ENCODE results near the gene ZNF831.

Gene ZNF831

DNA sequence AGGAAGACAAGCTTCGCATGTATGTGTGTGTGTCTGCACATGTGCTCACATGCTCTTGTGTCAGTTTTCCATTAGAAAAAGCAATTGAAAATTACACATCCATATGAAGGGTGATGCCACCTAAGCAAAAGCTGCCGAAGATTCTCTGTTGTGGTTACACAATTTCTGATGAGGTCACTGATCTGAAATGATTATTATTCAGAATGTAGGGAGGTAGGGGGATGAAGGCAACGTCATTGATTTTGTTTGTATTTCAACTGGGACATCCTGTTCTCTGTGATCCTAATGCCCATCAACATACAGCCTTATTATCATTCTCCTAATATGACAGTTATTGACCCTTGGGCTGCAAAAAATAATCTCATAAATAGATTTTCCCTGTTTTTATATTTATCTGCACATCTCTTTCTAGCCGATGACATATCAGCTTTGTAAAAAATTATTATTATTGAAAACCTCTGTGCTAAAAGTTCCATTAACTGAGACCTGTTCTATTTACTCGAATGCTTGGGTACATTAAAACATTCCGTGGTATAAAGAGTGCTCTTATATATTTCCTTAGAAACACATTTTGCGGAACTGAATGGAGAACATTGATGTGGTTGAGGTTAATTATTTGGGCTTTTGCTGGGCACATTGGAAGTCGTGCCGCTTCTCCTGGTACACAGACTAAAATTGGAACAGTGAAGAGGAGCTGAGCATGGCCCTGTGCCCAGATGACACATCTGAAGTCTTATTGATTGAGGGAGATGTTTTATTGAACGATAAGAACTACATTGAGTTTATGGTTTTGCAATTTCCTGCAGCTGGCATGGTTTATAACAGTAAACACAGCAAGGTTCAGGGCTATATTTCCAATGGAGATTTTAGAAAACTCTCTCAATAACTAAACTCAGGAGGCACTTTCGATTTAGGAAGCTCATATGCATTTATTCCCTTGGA, 51.3 kb downstream of the ZNF831 start:
- no peak for DNase-seq (ENCODE audit: low read depth)

DNA sequence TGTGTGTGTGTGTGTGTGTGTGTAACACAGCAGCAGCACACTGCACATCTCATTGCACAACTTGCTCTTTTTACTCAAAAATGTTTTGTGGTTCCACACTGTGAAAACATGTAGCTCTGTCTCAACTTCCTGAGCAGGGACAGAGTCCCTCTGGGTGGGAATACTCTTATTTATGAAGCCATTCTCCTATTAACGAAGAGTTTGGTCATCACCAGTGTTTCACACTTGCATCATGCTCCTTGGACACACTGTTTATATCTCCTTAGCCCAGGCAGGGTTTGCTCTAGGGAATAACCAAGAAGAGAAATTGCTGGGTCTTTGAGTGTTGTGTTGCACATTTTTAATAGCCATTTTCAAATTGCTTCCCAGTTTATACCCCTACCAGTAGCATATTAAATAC, 53.6 kb downstream of the ZNF831 start:
- no peak for DNase-seq (ENCODE audit: low read depth)

DNA sequence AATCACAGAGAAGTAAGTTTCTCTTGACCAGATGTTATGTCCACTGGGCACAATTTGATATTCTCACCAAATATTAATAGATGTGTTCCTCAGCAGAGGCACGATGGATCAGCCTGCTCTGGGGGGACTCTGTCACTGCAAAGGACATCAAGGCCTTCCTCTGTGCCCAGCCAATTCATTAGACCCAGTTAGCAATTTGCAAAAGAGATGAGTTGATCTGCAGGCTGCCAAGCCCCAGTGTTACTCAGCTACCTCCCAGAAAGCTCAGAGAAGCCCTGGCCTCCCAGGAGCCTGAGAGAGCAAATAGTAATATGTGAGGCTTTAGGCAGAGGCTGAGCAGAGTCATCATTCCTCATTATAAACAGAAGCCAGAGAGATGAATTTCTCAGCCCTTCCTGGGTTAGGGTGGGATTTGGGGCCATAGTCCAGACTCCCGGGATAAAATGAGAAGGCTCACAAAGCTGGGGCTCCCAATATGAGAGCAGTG, 54.2 kb downstream of the ZNF831 start:
- DNase-seq (ENCODE audit: low read depth) = no peak

DNA sequence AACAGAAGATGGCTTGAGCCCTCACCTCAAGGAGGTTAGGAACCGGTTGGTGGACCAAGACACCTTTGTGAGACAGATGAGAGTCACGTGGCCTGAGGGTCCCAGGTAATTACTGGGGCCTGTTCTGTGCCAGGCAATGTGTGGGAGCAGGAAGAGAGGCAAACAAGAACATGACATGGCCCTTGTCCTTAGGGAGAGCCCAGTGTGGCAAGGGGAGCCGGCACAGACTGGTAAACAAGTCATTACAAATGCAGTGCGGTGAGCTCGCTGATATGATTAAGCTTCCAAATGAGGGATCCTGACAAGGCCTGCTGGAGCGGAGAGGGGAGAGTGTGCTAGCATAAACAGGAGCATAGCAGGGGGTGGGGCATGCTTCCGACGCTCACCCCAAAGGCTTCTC, 55.6 kb downstream of the ZNF831 start:
- DNase-seq (ENCODE audit: low read depth) = no peak

DNA sequence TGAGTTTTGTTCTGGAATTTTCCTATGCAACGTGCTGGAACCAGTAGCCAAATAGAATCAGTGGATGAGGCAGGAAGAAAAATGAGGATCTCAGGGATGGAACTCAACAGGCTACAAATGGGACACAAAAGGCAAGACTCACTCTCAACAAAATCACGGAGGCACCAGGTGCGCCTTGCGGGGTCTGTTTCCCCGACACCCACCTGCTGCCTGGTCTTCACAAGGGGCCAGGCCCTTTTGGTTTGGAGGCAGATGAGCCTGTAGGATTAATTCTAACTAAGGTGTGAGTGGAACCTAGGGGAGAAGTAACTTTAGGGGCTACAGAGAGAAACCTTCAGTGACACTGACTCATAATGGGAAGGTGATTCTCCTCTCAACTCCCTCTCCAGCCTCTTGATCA, 56.5 kb downstream of the ZNF831 start:
- no peak for DNase-seq (ENCODE audit: low read depth)

DNA sequence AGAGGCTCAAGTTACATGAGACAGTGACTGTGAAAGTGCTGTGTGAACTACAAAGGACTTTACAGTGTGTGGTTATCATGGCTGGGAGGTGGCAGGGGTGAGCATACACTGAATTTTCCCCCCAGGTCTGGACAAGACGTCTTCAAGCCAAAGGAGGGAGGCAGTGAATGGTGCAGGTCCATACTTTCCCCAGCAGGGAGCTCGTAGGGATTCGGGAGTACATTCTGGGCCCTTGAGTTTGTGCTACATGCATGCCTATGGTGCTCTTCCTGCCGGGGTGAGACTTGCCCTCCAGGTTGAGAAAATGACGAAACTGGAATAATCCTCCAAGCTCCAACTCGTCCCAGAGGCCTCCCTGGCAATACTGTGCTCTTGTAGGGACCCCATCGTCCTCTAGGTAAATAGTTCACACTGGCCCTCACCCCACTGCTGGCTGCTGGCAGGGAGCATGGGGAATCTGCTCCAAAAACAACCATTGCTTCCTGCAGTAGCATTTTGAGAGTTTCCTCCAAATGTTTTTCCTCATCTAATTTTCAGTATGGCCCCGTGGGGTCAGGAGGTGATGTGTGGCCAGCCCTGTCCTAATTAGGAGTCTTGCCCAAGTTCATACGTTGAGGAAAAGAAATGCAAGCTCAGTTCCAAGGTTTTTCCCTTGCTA, 57.6 kb downstream of the ZNF831 start:
- no peak for DNase-seq (ENCODE audit: low read depth)

DNA sequence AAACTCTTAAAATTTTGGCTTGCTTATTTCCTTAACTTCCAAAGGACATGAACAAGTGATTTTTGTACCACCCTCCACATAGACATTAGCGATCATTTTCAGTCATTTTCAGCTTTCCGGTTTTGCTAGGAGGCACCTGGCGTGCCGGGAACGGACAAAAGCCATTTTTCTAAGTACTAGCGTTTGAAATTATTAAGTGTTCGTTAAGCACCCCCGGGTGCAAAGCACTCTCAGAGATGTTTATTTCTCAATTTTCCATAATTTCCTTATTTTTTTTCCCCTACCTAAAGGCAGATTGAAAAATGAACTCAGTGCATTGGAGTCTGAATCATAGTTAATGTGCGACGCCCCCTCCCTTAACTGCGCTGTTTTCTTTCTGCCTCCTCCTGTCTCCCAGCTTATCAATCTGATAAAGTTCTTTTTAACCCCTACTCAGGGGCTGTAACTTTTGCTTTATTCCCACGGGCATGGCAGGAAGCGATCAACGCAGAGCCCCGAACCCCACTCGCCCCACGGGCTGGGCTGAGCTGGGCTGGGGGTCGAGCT, 58.2 kb downstream of the ZNF831 start:
- no peak for DNase-seq (ENCODE audit: low read depth)

DNA sequence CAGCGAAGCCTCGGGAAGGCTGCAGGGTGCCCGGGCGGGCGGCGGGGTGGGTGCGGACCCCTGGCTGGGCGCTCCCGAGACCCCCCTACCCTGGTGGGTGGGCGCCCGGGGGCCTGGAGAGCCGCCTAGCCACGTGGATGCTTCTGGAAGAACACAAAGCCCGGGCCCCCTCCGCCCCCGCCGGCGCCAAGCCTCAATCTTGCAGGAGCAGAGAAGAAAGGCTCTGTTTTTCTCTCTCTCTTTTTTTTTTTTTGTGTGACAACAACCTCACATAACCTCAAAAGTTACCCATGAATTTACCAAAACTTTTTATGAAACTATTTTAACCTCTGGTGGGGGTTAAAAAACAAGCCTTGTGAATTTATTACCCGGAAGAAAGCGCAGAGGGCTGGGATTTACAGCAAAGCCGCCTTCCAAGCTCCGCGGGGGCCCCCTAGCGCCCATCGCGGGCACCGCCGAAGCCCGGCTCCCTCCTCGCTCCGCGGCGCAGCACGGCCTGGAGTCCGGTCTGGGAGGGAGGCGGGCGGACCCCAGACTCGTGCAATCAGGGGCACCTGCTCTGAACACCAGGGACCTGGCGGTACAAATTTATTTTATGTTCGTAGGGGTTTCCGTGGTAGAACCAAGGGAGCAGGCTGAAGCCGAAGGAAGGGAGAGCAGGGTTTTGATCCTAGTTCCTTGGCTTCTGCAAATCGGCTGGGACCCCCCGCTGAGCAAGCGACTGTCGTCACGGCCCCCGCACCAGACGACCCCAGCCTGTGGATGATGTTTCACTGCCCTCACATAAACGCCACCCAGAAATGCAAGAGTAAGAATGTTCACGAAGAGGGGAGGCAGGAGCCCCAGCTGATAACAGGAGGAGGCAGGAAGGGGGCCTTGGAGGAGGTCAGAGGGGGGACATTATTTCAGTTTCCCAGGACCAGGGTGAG, 58.9 kb downstream of the ZNF831 start:
- DNase-seq (ENCODE audit: low read depth) = peak; percentile 61

DNA sequence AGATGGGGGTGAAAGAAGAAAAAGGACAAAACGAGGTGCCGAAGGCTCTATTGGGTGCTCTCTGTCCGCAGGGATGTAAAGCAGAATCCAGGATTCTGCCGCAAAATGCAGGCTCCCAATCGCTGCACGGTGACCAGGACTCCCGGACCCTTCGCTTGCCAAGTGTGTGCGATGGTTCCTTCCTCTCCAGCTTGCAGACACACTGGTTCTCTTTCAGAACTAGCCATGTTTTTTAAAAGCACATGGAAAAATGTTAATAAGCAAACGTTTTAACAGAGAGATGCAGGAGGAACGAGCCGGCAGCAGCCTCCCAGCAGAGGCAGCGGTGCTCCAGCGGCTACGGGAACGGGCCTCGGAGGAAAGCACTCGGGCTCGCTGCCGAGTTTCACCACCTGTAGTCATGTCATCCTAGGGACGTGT, 59.6 kb downstream of the ZNF831 start:
- no peak for DNase-seq (ENCODE audit: low read depth)

DNA sequence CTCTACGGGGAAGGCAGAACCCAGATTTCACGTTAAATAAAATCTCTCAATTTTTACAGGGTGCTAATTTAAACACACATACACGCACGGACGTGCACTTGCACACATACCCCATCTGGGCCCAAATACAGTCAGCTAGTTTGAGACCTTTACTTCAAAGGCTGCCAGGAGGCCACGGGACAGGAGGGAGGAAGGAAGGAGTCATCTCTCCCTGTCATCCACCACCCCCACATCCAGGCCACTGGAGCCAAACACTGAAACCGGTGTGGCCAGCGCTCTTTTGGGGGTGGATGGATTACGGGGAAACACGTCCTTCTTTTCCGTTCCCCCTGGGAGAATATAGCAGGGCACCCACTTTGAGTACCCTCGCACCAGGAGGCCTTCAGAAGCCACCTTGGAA, 60.1 kb downstream of the ZNF831 start:
- DNase-seq (ENCODE audit: low read depth) = no peak

DNA sequence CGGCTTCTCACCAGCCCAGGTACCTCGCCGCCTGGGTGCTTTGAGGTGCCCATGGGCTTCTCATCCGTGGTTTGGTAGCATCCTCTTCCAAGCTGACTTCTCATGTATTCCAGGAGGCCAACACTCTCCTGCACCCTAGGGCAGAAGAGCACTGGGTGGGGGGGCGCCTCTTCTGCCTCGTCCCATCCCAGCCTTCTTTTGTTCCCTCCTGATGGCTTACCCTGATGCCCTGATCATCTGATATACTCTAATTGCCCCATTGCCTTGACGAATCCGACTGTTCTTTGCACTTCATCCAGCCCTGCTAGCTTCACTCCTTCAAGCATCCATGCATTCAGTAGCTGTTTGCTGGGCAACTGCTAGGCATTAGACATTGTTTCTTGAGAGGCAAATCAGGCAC, 60.6 kb downstream of the ZNF831 start:
- no peak for DNase-seq (ENCODE audit: low read depth)

DNA sequence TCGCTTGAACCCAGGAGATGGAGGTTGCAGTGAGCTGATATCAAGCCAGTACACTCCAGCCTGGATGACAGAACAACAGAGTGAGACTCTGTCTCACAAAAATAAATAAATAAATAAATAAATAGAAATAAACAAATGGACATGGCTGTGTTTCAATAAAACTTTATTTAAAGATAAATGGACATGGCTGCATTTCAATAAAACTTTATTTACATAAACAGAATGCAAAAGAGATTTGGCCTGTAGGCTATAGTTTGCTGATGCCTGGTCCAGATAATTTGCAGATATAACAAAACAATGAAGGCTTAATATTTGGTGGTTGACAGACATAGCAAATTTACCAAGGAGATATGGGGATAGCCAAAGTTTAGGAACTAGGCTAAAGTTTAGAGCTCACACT, 66.8 kb downstream of the ZNF831 start:
- DNase-seq (ENCODE audit: low read depth) = no peak

DNA sequence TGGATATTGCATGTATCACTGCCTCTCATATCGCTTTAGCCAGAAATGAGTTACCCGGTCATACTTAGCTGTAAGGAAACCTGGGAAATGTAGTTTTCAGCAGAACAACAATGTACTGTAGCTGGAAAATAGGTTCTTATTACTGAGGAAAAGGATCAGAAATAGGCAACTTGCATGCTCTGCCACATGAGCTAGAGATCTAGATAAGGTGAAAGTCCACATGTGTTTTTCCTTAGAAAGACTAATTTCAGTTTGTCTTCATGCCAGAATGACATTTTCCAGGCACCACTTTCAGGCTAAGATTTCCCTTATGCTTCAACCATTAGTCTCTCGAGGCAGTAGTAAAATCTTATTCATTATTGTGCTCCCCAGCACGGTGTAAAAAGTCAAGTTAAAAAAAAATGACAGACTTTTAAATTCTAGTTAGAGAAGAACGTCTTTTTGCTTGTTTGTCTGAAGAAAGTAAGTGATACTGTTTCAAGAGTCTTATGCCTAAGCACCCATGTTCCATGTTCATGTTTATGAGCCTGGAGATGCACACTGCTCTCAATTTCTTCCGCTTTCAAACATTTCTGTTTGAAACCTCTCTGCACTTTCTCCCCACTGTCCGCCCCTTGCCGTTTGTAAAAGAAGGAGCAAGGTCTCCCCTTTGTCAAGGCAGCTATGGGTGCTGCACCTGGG, 67.6 kb downstream of the ZNF831 start:
- DNase-seq (ENCODE audit: low read depth) = no peak

DNA sequence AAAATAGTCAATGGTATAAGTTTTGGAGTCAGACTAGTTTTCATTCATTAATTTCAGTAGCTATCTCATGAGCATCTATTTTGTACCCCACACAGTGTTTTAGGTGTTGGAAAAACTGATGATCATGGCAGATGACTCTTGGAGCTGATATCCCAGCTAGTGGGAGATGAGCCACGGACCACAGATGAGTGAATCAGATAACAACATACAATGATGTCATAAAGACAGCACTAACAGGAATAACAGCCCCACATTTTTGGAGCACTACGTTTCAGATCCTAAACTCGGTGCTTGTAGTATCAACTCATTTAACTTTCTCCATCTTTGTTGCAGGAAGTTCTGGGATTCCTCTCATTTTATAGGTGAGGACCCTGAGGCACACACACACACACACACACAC, 69.0 kb downstream of the ZNF831 start:
- no peak for DNase-seq (ENCODE audit: low read depth)

DNA sequence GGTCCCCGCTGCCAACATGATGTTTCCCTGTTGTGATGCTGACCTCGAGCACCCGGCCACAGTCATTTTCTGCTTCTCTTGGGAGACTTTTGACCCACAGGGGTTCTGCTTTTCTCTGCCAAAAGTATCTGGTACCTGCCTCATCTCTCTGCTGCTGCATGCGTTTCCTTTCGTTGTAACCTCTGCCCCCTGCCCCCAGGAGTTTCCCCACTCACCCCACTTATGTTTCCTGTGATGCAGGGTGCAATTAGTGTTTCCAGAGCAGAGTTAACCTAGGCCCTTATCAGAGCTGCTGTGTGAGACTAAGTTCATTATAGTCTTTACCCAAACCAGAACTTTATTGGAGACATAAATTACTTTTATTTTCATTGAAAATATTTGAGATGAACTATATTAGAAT, 71.6 kb downstream of the ZNF831 start:
- no peak for DNase-seq (ENCODE audit: low read depth)

DNA sequence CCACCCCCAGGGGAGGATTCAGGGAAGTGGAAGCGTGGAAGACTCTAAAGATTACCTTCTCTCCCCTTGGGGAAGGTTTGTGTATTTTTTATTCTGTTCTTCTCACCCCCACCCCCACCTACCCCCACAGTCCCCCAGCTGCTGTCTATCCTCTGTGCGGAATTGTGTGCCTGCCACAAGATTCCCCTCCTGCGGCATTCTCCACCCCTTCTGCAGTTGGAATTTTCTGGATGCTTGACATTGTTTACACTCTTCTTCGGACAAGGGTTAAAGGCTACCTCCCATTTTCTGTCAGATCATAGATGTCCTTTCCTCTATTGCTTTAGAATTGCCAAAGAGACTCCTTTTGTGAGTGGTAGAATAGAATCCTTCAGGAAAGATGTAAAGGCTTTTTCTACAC, 76.4 kb downstream of the ZNF831 start:
- no peak for DNase-seq (ENCODE audit: low read depth)

DNA sequence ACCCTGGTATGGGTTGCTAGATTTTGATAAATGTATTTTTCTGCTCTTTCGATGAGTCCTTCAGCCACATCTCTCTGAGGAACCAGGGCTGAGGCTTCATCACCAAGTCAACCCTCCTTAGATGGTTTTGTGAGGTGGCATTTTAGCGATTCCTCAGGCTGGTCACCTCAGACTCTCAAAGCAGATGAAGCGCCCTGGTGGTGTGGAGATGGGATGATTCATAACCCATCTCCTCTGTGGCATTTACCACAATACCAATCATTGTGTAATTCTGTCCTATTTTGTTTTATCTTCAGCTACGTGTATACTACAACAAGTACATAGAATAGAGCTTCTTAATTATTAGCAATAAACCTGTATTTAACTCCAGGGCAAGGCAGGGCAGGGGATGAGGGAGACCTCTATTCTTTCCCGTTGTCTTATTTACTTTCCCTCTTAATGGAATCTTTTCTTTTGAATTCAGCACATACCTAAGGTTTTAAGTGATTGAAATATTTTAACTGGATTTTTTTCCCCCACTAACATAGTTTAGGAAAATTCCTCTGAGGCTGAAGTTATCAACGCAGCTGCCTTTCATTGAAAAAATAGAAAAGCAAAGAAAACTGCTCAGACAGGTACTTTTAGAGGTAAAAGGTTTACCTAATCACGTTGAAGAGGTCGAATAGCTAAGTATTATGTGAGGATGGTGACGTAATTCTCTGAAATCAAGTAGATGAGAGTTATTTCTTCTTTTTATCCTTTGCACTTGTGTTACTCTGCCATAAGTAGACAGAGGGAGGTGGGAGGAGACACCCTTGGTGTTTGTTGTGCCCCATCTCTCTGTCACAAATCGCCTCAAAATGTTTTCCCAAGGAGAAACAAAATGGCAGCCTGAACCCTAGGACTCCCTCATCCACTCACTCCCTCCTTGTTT, 79.3 kb downstream of the ZNF831 start:
- DNase-seq (ENCODE audit: low read depth) = no peak

DNA sequence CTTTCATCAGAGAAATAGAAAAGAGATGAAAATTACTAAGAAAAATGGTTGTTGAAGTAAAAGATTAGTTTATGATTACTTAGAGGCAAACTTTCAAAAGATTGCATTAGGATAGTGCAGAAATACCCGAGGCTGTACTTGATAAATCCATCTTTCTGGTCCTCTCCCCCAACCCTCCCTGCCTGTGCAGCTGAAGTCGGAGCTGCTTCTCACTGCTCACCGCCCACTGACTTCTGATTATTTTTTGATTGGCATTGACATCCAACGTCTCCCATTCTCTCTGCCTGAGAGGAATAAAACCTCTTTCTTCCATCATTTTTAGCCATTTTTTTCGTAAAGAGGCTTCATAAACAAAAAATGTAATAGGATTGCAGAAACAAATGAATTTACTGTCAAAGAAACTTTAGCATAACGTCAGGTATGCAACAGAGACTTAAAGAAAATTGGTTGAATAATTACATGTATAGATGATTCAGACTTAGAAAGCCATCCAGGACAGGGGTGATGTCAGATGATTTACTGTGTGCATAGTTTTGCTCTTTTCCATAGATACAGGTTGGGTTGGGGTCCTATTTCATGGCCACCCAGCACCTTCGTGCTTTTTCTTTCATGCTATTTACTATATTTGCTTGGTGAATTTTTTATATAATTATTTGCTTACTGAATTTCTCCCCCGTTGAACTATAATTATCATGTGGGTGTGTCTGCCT, 83.2 kb downstream of the ZNF831 start:
- DNase-seq (ENCODE audit: low read depth) = no peak
